MM.1S (cell line): Measurements from ENCODE around the gene KCNIP3.

Source experiments
- CTCF ChIP-seq: fragments of 300-600 bp; sonication (generic); IDR thresholded peaks from 2 replicates; pipeline ENCODE4 v1.5.1; 2016; ENCODE audit warnings: antibody characterized with exemption, low read length, mixed read lengths
- EZH2 ChIP-seq: fragments of 300-600 bp; sonication (generic); optimal IDR thresholded peaks from 2 replicates; pipeline ENCODE3; 2017; ENCODE audit warnings: low read depth, mild to moderate bottlenecking, antibody characterized with exemption, low read length, mixed read lengths

DNA sequence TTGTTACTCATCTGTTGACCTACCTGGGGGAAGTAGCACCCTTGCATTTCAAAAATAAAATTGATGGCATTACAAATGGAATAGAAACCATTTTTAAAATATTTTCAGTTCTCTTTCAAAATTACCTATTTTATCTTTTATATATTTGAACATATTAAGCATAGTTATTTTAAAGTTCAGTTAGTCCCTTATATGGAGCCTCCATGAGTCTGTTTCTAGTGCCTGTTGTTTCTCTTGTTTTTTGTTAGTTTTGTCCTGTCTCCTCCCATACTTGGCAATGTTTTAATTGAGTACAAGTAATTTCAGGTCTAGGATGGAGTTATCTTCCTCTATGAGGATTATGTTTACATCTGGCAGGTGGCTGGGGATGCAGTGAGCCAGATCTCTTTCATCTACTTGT, 5.9 kb upstream of the KCNIP3 start:
- TF ChIP-seq CTCF (no peak), EZH2 (no peak)
